Measurements from ENCODE around the gene SMG9.

SMG9 gene

GRCh38 chr19:43751466-43752220 lies 3.1 kb downstream of the SMG9 start:
- no peak for DNase-seq

GRCh38 chr19:43749898-43750297 lies 4.9 kb downstream of the SMG9 start:
- no peak for DNase-seq

- no peak for DNase-seq
Measured at GRCh38 chr19:43749152-43749551, 5.6 kb downstream of the SMG9 start.

GRCh38 chr19:43748685-43749084 lies 6.1 kb downstream of the SMG9 start:
- DNase-seq: no peak

GRCh38 chr19:43748205-43748594 lies 6.6 kb downstream of the SMG9 start:
- DNase-seq: no peak

- DNase-seq: no peak
Measured at GRCh38 chr19:43747557-43748204, 7.1 kb downstream of the SMG9 start.

GRCh38 chr19:43743059-43743458 lies 11.7 kb downstream of the SMG9 start:
- DNase-seq: no peak

- DNase-seq: no peak
Measured at GRCh38 chr19:43741075-43741825, 13.5 kb downstream of the SMG9 start.

GRCh38 chr19:43739439-43740235 lies 15.1 kb downstream of the SMG9 start:
- DNase-seq: no peak

- DNase-seq: peak; percentile 51 to 81
Measured at GRCh38 chr19:43738780-43739211, 16.0 kb downstream of the SMG9 start.

- DNase-seq: no peak
Measured at GRCh38 chr19:43735957-43736356, 18.8 kb downstream of the SMG9 start.

- no peak for DNase-seq
Measured at GRCh38 chr19:43735013-43735412, 19.7 kb downstream of the SMG9 start.

GRCh38 chr19:43731846-43732245 lies 22.9 kb downstream of the SMG9 start:
- DNase-seq: peak in 1 of 2 donors; percentile 31

- no peak for DNase-seq
Measured at GRCh38 chr19:43731346-43731745, 23.4 kb downstream of the SMG9 start.

- DNase-seq: no peak
Measured at GRCh38 chr19:43729919-43730318, 24.8 kb downstream of the SMG9 start.

GRCh38 chr19:43727593-43727853 lies 27.2 kb downstream of the SMG9 start:
- DNase-seq: no peak

- DNase-seq: peak; percentile 27 to 29
Measured at GRCh38 chr19:43726736-43727592, 27.8 kb downstream of the SMG9 start.

- peak; percentile 28 to 34 for DNase-seq
Measured at GRCh38 chr19:43725468-43725867, 29.3 kb downstream of the SMG9 start.

- no peak for DNase-seq
Measured at GRCh38 chr19:43724896-43725295, 29.9 kb downstream of the SMG9 start.

GRCh38 chr19:43723588-43723987 lies 31.2 kb downstream of the SMG9 start:
- DNase-seq: peak; percentile 24 to 45

- no peak for DNase-seq
Measured at GRCh38 chr19:43721469-43722048, 33.2 kb downstream of the SMG9 start.

GRCh38 chr19:43720936-43721335 lies 33.8 kb downstream of the SMG9 start:
- DNase-seq: peak in 1 of 2 donors; percentile 50

All from inflammatory macrophage treated with lipopolysaccharide for 1 hour (primary cell).